Hepatocyte (in vitro differentiated cells): ENCODE data around the gene NSMCE1. TPM values are rescaled to one million over a fixed set of nuclear protein-coding genes. Genes with fewer than 3 reads are reported as not detected.
A peak's percentile ranks its signal among the peaks of the same experiment; 100 is the strongest.

Source experiments
- DNase-seq: peaks from one replicate; pipeline ENCODE4 v3.0.0-alpha.2; 2016; ENCODE audit warnings: low spot score
- H2AFZ ChIP-seq: fragments of 200-600 bp; sonication (generic); 2 replicates; pipeline ENCODE4 v1.6.0; 2016; ENCODE audit warnings: antibody characterized with exemption, mild to moderate bottlenecking
- H3K27ac ChIP-seq: fragments of 200-600 bp; sonication (generic); 2 replicates; pipeline ENCODE4 v1.5.1; 2016; ENCODE audit warnings: mild to moderate bottlenecking
- H3K27me3 ChIP-seq: fragments of 200-600 bp; sonication (generic); 2 replicates; pipeline ENCODE4 v1.6.1; 2016
- H3K36me3 ChIP-seq: fragments of 200-600 bp; sonication (generic); replicated peaks from 2 replicates; pipeline ENCODE4 v1.5.1; 2016; ENCODE audit warnings: low read depth; ENCODE audit not compliant: insufficient read depth
- H3K4me1 ChIP-seq: fragments of 200-600 bp; sonication (generic); 2 replicates; pipeline ENCODE4 v1.5.1; 2016; ENCODE audit warnings: mild to moderate bottlenecking, moderate library complexity; ENCODE audit not compliant: insufficient read depth
- H3K4me2 ChIP-seq: fragments of 200-600 bp; sonication (generic); 2 replicates; pipeline ENCODE4 v1.6.0; 2016
- H3K4me3 ChIP-seq: fragments of 200-600 bp; sonication (generic); 2 replicates; pipeline ENCODE4 v1.5.1; 2016; ENCODE audit warnings: mild to moderate bottlenecking
- H3K79me2 ChIP-seq: fragments of 200-600 bp; sonication (generic); 2 replicates; pipeline ENCODE4 v1.6.0; 2017; ENCODE audit warnings: mild to moderate bottlenecking
- H3K9me2 ChIP-seq: fragments of 200-600 bp; sonication (generic); replicated peaks from 2 replicates; pipeline ENCODE4 v1.6.0; 2017; ENCODE audit warnings: mild to moderate bottlenecking; ENCODE audit not compliant: insufficient read depth
- H3K9me3 ChIP-seq: fragments of 200-600 bp; sonication (generic); 2 replicates; pipeline ENCODE4 v1.5.1; 2016; ENCODE audit warnings: low read depth, mild to moderate bottlenecking
- H4K20me1 ChIP-seq: fragments of 200-600 bp; sonication (generic); 2 replicates; pipeline ENCODE4 v1.6.0; 2016; ENCODE audit warnings: mild to moderate bottlenecking; ENCODE audit not compliant: insufficient read depth, poor library complexity, severe bottlenecking
- EZH2 ChIP-seq: fragments of 200-600 bp; sonication (generic); IDR thresholded peaks from 2 replicates; pipeline ENCODE4 v1.6.1; 2016; ENCODE audit warnings: antibody characterized with exemption, mild to moderate bottlenecking, borderline replicate concordance
- EZH2phosphoT487 ChIP-seq: fragments of 200-600 bp; sonication (generic); IDR thresholded peaks from one replicate; pipeline ENCODE4 v1.6.1; 2018; ENCODE audit warnings: antibody characterized with exemption, mild to moderate bottlenecking, low read depth, moderate library complexity; ENCODE audit not compliant: unreplicated experiment, severe bottlenecking
- WGBS: methylation state at CpG from one replicate; pipeline ENCODE4 v1.1.6; 2016; ENCODE audit warnings: low lambda C conversion rate; ENCODE audit errors: missing lambda C conversion rate; 5-methylcytosine and 5-hydroxymethylcytosine counted together
- polyA plus RNA-seq: library from polyadenylated mRNA; unstranded; fragments of >200 nt; fragmentation: Nextera tagmentation; extraction: Ambion mirVana; gene quantifications from 2 replicates; pipeline ENCODE4 v1.2.1, GENCODE V29; 2016
- total RNA-seq: library from RNA; depleted of rRNA; stranded (reverse); fragments of >200 nt; gene quantifications from 2 replicates; pipeline ENCODE4 v1.2.3, GENCODE V29; 2014
- TF ChIP-seq, protein P1 (sequence below): fragments of 200-600 bp; sonication (generic); IDR thresholded peaks from 2 replicates; pipeline ENCODE4 v1.5.1; 2016; ENCODE audit warnings: antibody characterized with exemption, mild to moderate bottlenecking; ENCODE audit not compliant: poor library complexity

Gene NSMCE1
- total and polyA plus RNA-seq, 2 experiments from 2014 or later: 35.0 to 58.2 TPM

GRCh38 chr16:27246439-27246838, 22.1 kb downstream of the NSMCE1 start:
- TF ChIP-seq, protein P1, sequence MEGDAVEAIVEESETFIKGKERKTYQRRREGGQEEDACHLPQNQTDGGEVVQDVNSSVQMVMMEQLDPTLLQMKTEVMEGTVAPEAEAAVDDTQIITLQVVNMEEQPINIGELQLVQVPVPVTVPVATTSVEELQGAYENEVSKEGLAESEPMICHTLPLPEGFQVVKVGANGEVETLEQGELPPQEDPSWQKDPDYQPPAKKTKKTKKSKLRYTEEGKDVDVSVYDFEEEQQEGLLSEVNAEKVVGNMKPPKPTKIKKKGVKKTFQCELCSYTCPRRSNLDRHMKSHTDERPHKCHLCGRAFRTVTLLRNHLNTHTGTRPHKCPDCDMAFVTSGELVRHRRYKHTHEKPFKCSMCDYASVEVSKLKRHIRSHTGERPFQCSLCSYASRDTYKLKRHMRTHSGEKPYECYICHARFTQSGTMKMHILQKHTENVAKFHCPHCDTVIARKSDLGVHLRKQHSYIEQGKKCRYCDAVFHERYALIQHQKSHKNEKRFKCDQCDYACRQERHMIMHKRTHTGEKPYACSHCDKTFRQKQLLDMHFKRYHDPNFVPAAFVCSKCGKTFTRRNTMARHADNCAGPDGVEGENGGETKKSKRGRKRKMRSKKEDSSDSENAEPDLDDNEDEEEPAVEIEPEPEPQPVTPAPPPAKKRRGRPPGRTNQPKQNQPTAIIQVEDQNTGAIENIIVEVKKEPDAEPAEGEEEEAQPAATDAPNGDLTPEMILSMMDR: no peak
- TF ChIP-seq EZH2: no peak
- no peak for TF ChIP-seq EZH2phosphoT487
- no peak overlapping the region for H3K27ac ChIP-seq
- no peak overlapping the region for H3K4me3 ChIP-seq
- H3K79me2 ChIP-seq: peaks cover 5% of the 10 kb centered on the region
- no peak for DNase-seq
- no peak overlapping the region for H3K4me2 ChIP-seq
- H3K9me3 ChIP-seq: no peaks in the 10 kb centered on the region
- H2AFZ ChIP-seq: no peak overlapping the region
- H3K27me3 ChIP-seq: no peaks in the 10 kb centered on the region
- H3K9me2 ChIP-seq: no peaks in the 10 kb centered on the region
- peaks cover 14% of the 10 kb centered on the region for H3K4me1 ChIP-seq
- WGBS: 90% methylated on average over 4 of the region's 4 CpGs
- no peaks in the 10 kb centered on the region for H4K20me1 ChIP-seq
- H3K36me3 ChIP-seq: no peaks in the 10 kb centered on the region

DNA sequence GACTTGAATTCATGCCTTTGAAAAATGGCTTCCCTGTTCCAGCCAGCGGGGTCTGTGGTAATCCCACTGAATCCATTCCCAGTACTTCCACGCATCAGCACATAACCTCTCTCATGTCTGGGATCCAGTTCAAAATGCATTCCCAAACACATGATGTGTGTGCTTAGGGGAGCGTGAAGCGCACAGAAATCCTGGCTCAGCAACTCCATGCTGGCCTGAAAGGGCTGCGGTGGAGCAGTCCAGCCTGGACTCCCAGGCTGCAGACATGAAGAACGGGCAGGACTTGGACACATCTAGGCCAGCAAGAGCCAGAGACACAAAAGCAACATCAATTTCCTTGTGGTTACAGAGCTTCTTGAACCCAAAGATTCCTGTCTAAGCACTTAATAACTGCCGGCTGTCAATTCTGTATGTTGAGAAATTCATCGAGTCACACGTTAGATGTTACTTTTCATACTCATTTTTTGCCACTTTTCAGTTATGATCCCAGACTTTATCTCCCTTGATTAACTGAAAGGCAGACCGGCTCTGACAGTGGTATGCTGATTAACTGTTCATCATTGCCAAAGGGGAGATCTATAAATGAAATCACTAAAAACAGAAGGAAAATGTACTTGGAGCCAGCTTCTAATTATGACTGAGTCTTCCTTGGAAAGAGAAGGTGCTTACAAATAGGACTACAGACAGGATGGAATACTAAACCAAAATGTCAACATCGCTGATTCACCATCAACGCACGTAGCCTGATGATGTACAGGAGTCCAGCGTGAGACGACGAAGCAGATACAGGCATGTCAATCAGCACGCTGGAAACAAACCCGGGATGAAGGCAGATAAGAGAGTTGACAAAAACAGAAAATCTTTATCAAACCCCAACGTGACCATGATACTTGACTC, 23.0 kb downstream of the NSMCE1 start:
- H3K4me2 ChIP-seq: no peak overlapping the region
- 83% methylated on average over 19 of the region's 19 CpGs for WGBS
- peaks cover 14% of the 10 kb centered on the region for H3K4me1 ChIP-seq
- H3K4me3 ChIP-seq: no peak overlapping the region
- no peaks in the 10 kb centered on the region for H3K9me2 ChIP-seq
- no peaks in the 10 kb centered on the region for H3K9me3 ChIP-seq
- no peak for TF ChIP-seq EZH2phosphoT487
- TF ChIP-seq, protein P1: no peak
- no peak for TF ChIP-seq EZH2
- no peaks in the 10 kb centered on the region for H3K36me3 ChIP-seq
- no peak for DNase-seq
- H3K27ac ChIP-seq: peak overlapping the region; percentile 39
- no peak overlapping the region for H2AFZ ChIP-seq
- no peaks in the 10 kb centered on the region for H3K27me3 ChIP-seq
- peaks cover 5% of the 10 kb centered on the region for H3K79me2 ChIP-seq
- H4K20me1 ChIP-seq: no peaks in the 10 kb centered on the region

- Histone ChIP-seq H3K4me3 (no peak overlapping the region), H3K9me3 (no peaks in the 10 kb centered on the region), H4K20me1 (no peaks in the 10 kb centered on the region), H3K27me3 (no peaks in the 10 kb centered on the region), H3K27ac (no peak overlapping the region), H3K4me2 (no peak overlapping the region), H3K79me2 (peaks cover 5% of the 10 kb centered on the region), H2AFZ (no peak overlapping the region), H3K36me3 (no peaks in the 10 kb centered on the region), H3K4me1 (peaks cover 14% of the 10 kb centered on the region), H3K9me2 (no peaks in the 10 kb centered on the region)
- no peak for TF ChIP-seq EZH2
- TF ChIP-seq EZH2phosphoT487: no peak
- TF ChIP-seq, protein P1: no peak
- DNase-seq: no peak
- WGBS: 92% methylated on average over 7 of the region's 7 CpGs
Observed at GRCh38 chr16:27244363-27244755, 24.2 kb downstream of the NSMCE1 start.
